HG03460 (cell line): ENCODE data around the gene COL11A1.

Experiments
- ATAC-seq: cut with Tn5 transposase; IDR thresholded peaks from one replicate; pipeline ENCODE4 v1.9.1; 2021; ENCODE audit not compliant: unreplicated experiment

The COL11A1 gene

GRCh38 chr1:102919659-102920058, 188.7 kb downstream of the COL11A1 start:
- ATAC-seq, result no peak

- no peak for ATAC-seq
These were observed 206.3 kb downstream of the COL11A1 start for GRCh38 chr1:102901996-102902395.

DNA sequence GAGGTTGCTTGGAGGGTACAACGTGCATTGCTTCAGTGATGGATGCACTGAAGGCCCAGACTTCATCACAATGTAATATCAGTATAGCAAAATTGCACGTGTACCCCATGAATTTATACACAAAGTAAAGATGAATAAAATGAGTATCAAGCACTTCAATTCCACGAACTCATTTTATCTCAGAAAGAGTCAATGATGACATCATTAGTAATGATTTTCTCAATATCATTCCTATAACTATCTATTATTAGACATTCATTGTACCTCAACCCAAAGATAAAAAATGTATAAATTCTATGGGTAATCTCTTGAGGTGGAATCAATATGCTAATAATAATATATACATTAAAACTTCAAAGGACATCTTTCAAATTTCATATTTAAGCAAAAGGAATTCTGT, 208.4 kb downstream of the COL11A1 start:
- no peak for ATAC-seq

DNA sequence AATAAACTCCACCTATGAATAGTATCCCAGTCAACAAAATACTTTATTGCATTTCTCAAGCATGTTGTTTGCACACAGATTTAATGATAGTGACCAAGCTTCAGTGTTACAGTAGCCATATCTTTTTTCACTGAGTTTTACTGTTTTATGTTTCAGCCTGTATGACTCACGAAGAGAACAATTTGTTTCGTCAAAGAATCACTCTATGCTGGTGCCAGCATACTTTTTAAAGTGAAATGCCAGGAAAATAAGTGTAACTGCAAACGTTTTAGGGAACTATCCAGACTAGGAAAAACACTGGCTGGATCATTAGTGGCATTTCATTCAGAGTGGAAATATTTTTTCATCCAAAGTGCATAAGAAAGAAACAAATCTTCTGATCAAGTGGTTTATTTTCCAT, 210.8 kb downstream of the COL11A1 start:
- no peak for ATAC-seq

GRCh38 chr1:102896771-102897170, 211.6 kb downstream of the COL11A1 start:
- no peak for ATAC-seq

DNA sequence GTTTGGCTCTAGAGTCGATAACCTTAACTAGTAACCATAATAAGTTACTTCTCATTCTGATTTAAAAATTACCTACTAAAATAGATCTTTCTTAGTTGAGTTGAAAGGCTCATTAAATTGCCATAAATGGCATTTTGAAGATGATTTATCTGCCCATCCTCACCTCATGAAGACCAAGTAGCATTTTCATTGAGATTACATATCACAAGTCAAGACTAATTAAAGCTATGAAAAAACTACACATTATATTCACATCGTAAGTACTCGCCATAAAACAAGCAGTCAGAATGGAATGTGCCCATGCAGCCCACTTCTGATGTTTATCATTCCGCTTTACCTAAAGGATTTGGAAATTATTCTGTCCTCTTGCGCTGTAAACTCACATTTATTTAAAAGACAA, 212.0 kb downstream of the COL11A1 start:
- no peak for ATAC-seq

- ATAC-seq, result no peak
These were observed 216.3 kb downstream of the COL11A1 start for GRCh38 chr1:102891868-102892625.

DNA sequence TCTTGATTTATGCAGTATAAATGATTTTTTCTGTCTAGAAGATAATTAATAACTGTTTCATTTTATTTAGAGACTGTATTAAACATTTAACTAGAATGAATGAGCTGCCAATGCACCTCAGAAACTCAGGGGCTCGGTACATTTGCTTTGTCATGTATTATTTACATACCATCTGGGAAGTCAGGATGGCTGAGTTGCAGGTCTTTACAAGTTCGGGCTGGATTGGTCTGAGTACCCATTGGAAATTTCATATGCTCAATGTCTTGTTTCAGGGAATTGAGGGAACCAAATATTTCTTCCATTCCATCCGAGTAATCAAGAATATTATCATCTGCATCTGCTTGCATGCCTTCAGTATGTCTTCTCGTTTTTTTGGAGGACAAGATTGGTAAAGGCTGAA, 221.7 kb downstream of the COL11A1 start:
- ATAC-seq, result no peak

DNA sequence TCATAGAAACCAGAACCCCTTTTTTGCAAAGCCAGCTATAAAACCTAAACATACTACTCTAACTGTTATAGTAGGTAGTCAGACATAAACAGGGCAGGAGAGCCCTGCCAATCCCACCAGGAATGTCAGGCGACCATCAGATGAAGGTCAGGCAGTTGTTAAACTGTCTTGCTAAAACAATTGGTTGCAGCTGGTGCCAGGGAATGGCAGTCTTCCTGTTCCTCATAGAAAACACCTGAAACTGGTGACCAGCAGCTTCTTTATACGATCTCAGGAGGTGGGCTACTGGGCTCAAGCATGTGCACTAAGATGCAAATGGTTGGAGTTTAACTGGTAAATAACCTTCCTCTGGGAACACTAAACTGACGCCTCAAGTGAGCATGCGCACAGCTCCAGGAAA, 224.1 kb downstream of the COL11A1 start:
- ATAC-seq, result no peak

- ATAC-seq, result no peak
These were observed 228.8 kb downstream of the COL11A1 start for GRCh38 chr1:102879439-102879993.

DNA sequence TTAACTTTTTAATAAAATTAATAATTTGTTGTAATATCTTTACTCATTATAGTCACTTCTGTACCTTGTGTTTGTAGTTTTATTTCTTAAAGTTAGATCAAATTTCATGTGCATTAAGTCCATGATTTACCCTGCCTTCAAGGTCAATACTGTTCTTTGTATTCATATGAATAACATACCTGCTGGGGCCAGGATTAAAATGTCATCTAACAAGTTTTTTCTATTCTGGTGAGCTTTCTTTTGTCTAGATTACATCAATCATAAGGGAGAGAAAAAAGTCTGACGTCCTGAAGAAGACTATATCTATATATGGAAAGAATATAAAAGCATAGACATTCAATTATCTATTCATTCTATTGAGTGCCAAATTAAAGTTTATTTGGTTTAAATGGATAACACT, 232.6 kb downstream of the COL11A1 start:
- no peak for ATAC-seq

- ATAC-seq, result no peak
These were observed 235.8 kb downstream of the COL11A1 start for GRCh38 chr1:102872526-102872925.

- ATAC-seq, result no peak
These were observed 236.2 kb downstream of the COL11A1 start for GRCh38 chr1:102872097-102872496.

DNA sequence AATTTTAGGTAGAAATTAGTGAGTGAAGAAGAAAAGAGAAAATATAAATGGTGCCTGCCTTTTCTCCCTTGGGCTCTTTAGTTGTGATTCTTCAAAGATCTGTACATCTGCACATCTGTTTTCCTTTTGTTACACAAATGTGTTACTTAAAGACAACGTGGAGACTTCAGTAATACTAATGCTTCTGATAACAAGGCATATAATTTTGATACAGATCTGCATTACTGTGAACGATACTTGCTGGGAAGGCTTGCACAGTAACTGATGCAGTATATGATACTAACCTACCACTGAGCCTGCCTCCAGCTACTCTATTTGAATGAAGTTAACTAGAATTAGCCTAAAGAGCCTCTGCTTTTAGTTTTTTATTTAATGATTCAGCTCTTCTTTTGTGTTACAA, 244.6 kb downstream of the COL11A1 start:
- ATAC-seq, result no peak

- ATAC-seq, result no peak
These were observed 247.1 kb downstream of the COL11A1 start for GRCh38 chr1:102861247-102861646.

- no peak for ATAC-seq
These were observed 249.6 kb downstream of the COL11A1 start for GRCh38 chr1:102858695-102859094.

GRCh38 chr1:102857251-102857650, 251.1 kb downstream of the COL11A1 start:
- ATAC-seq, result no peak

DNA sequence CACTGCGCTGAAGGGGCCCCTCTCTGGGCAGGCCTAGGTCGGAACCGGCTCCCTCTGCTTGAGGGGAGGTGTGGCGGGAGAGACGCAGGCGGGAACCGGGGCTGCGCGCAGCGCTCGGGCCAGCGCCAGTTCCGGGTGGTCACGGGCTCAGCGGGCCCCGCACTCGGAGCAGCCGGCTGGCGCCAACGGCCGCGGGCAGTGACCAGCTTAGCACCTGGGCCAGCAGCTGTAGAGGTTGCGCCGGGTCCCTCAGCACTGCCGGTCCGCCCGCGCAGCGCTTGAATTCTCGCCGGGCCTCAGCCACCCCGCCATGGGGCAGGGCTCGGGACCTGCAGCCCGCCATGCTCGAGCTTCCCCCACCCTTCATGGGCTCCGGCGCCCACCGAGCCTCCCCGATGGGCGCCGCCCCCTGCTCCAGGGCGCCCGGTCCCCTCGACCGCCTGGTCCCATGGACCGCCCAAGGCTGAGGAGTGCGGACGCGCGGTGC, 254.6 kb downstream of the COL11A1 start:
- no peak for ATAC-seq

DNA sequence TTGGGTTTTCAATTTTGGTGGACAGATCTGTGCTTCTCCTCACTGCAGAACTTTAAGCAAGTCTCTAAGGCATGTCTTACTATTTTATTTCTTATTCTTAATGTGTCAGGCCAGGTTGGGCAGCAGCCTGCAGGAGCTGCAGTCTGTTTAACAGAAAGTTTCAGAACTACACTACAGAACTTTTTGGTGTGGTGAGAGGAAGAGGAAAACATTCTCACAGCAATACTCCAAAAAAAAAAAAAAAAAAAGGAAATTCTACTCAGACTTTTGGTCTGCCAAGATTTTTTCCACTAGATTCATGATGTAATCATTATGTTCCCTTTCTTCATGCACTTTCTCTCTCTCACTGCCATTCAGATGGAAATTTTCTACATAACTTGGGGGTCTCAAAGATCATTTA, 255.2 kb downstream of the COL11A1 start:
- no peak for ATAC-seq

- ATAC-seq, result no peak
These were observed 255.7 kb downstream of the COL11A1 start for GRCh38 chr1:102852613-102853012.

DNA sequence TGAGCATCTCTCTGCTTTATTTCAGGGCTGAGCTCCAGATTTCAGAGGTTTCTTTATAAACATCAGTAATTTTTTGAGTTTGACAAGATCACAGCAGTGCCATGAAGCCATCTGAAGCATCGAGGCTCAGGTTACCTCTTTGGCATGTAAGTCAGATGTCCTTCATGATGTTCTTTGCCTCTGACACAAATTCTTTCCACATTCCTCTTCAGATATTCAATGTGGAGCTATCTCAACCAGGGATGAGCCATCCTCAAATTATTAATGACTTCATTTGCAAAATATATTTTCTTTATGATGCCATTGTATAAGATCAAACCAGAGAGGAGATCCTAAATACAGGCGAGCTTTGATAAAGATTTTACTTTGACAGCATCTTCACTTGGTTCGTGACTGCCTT, 256.7 kb downstream of the COL11A1 start:
- no peak for ATAC-seq

DNA sequence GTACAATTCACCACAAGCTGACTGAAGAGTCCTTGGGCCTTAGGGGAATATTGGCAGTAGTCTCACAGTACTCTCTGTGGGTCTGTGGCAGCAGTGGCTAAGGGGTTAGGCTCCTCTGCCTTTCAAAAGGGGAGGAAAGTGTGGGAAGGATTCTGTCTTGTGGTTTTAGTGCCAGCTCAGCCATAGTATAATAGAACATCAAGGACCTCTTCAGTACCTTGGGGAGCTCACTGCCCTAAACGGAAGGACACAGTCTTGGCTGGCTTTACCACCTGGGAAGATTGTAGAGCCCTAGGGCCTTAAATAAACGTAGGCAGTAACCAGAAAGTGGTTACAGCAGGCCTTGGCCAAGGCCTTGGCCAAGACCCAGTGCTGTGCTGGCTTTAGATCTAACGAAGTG, 265.7 kb downstream of the COL11A1 start:
- ATAC-seq, result no peak

GRCh38 chr1:102840741-102841140, 267.6 kb downstream of the COL11A1 start:
- ATAC-seq, result no peak
